Activated naive CD8-positive, alpha-beta T cell treated with anti-CD3 and anti-CD28 coated beads, Interleukin-2, amount 50 U/mL, for 24 hours (primary cell): ENCODE results near the gene MICAL3.
"Not testable (repeated sequence)": the region's sequence is repeated elsewhere in the genome, so short reads cannot be mapped to it uniquely, and the experiment has no call there.

Experiments
- ATAC-seq: fragments of 150-1000 bp; cut with Tn5 transposase; one replicate; pipeline ENCODE4 v1.10.0; 2021
- DNase-seq: peaks from one replicate; pipeline ENCODE4 v3.0.0; 2021
- H3K27ac Mint-ChIP-seq: one replicate; pipeline ENCODE4 v1.8.0; 2021; ENCODE audit warnings: mild to moderate bottlenecking, mixed read lengths
- H3K27me3 Mint-ChIP-seq: one replicate; pipeline ENCODE4 v1.8.0; 2021; ENCODE audit warnings: mixed read lengths
- H3K36me3 Mint-ChIP-seq: one replicate; pipeline ENCODE4 v1.8.0; 2021; ENCODE audit warnings: low read depth, mixed read lengths
- H3K4me1 Mint-ChIP-seq: one replicate; pipeline ENCODE4 v1.8.0; 2021; ENCODE audit warnings: mixed read lengths
- H3K4me3 Mint-ChIP-seq: one replicate; pipeline ENCODE4 v1.8.0; 2021; ENCODE audit warnings: mild to moderate bottlenecking, moderate library complexity, mixed read lengths
- H3K9me3 Mint-ChIP-seq: one replicate; pipeline ENCODE4 v1.8.0; 2021; ENCODE audit warnings: mixed read lengths

MICAL3 gene

DNA sequence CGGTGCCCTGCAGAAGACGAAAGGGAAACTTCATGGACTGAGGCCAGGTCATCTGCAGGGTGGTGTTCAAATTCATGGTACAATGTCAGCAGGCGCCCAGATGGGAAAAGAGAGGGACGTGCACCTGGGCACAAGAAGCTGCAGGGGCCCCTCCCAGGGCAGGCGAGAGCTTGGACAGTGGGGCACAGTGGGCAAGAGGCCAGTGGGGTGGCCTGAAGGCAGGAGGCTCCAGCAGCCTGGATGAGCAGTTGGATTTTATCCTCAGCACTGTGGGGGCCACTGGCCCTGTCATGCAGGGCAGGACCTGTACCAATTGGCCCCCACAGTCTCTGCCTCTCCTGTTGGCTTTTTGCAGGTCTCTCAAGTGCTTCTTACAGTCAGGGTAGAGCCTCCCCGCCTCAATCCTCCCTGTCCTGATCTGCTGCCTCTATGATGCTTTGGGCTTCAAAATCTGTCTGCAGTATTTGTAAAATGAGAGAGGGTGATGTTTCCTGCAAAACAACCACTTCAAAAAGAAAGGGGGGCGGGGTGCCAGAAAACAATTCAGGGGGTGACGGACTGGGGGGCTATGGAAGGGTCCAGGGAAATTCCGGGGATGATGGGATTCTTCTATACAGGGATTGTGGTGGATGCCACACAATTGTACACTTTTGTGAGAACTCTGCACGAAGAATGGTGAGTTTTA, 248.4 kb downstream of the MICAL3 start:
- Mint-ChIP-seq H3K27ac (peak overlapping the region; percentile 53), H3K36me3 (no peaks in the 10 kb centered on the region), H3K9me3 (no peaks in the 10 kb centered on the region), H3K4me3 (peak overlapping the region; percentile 63), H3K4me1 (peaks cover 85% of the 10 kb centered on the region), H3K27me3 (no peaks in the 10 kb centered on the region)
- DNase-seq (no peak), ATAC-seq (no peak)

DNA sequence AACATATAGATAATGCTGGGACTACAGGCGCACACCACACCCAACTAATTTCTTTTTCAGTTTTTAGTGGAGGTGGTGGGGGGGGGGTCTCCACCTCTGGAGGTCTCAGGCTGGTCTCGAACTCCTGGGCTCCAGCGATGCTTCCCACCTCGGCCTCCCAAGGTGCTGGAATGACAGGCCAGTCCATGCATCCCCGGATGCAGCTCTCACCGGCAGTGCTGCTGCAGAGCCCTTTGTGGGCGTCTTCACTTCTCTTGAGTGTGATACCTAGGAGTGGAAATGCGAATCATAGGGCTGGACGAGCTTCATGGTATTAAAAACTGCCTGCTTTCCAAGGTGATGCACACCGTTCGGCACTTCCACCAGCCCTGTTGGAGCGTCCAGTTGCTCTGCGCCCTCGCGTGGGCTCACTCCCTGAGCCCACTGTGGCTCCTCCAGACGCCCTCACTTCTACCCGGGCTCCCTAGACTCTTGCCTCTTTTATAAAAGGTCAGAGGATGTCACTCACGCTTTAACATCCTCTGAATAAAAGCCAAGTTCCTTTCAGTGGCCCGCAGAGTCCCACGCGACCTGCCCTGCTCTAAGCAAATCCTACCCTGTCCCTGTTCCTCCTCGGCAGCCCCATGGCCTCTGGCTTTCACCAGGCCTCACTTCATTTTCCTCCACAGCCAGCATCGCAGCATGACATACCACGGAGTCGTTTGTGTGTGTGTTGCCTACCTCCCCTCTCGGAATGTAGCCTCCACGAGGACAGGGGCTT, 249.3 kb downstream of the MICAL3 start:
- Mint-ChIP-seq H3K27ac (peak overlapping the region; percentile 53), H3K27me3 (no peaks in the 10 kb centered on the region), H3K9me3 (no peaks in the 10 kb centered on the region), H3K36me3 (no peaks in the 10 kb centered on the region), H3K4me1 (peaks cover 83% of the 10 kb centered on the region), H3K4me3 (peak overlapping the region; percentile 63)
- peak; percentile 17 for ATAC-seq
- peak; percentile 28 for DNase-seq

DNA sequence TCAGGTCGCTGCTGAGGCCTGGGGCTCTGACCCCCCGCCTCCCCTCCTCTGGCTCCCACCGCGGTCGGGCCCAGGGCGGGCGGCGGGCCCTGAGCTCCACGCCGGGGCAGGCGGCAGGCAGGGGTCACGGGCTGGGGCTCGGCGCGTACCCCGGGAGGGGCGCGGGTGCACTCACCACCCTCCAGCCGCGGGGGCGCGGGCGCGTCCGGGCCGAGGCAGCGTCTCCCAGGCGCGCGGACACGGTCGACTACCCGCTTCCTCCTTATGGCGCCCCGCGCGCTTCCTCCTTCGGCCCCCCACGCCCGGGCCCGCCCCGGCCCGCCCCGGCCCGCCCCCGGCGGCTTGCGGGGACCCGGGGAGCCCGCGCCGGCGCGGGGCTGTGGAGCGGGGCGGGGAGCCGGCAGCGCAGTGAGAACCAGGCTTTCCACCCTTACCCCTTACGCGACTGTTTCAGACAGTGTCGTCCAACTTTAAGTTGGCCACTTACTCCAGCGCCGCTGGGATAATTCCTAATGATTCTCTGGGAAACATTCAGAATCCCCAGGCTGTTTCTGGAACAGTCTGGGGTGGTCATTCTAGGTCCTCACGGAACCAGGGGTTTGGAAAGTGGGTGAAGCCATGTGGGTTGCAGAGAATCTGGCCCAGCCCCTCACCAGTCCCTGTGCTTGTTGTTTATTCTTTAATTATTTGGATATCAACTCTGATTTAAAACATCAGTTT, 250.0 kb downstream of the MICAL3 start, which contains the start of gene BID:
TSS of gene BID (minus strand) at position 264 of the 720 bp plus-strand sequence. CDS start 24,353 bp downstream, outside the sequence.
- Mint-ChIP-seq H3K4me3 (peak within 1 kb of the TSS; percentile 80), H3K27me3 (no peaks in the 10 kb centered on the region), H3K36me3 (no peaks in the 10 kb centered on the region), H3K4me1 (peaks cover 78% of the 10 kb centered on the region), H3K27ac (peak within 1 kb of the TSS; percentile 64), H3K9me3 (no peaks in the 10 kb centered on the region)
- ATAC-seq (no peak), DNase-seq (peak; percentile 38)

DNA sequence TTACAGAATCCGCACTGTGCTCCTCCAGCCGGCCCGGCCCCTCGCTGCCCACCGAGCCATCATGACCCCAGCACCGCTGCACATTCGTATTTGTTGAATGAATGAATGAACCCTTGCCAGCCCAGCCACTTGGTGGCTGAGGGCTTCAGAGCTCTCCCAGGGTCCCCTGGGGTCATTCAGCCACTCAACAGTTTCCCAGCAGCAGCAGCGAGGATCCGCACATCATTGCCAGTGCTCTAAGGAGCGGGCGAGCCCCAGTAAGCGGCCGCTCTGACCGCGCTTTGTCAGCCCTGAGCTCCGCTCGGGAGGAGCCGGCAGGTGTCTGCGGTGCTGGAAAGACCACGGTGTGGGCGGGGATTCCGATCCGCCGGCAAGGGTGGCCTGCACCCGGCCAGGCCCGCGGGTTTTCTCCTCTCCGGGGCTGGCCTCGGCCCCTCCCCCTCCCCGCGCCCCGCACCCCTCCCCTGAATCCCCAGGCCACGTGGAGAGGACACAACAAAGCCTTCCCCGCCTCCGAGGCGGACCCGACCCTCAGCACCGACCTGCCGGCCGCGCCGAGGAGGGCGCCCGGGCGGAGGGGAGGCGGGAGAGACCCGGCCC, 250.7 kb downstream of the MICAL3 start:
- H3K4me3 Mint-ChIP-seq: peak overlapping the region; percentile 80
- ATAC-seq: peak; percentile 56
- peak; percentile 81 for DNase-seq
- H3K36me3 Mint-ChIP-seq: no peaks in the 10 kb centered on the region
- no peaks in the 10 kb centered on the region for H3K9me3 Mint-ChIP-seq
- peaks cover 73% of the 10 kb centered on the region for H3K4me1 Mint-ChIP-seq
- peak overlapping the region; percentile 64 for H3K27ac Mint-ChIP-seq
- no peaks in the 10 kb centered on the region for H3K27me3 Mint-ChIP-seq

DNA sequence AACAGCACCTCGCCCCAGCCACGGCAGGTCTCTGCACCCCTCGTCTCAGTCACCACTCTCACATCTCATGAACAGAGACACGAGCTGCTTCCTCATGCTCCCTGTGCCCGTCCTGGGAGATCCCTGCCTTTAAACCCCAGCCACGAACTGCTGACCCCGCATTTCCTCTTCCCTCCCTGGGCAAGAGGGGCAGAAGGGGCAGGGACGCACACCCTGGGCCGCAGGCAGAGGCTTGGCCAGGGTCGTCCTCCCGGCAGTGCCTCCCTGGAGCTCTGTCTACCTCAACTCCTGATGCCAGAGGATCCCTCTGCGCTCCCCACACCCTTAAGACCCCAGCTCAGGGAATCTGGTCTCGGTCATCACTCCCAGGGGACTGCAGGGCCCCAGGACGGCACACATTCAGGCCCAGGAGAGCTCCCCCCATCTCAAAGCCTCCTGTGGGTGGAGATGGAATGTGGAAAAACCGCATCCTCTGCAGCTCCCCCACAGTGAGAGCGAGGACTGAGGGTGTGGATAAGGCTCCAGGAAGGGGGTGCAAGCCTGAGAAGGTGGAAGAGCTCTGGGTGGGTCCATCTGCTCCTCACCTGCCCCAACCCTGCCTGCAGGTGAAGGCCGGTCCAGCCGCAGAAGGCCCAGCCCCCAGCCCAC, 251.3 kb downstream of the MICAL3 start:
- Mint-ChIP-seq H3K4me3 (peak overlapping the region; percentile 80), H3K9me3 (no peaks in the 10 kb centered on the region), H3K36me3 (no peaks in the 10 kb centered on the region), H3K27ac (peak overlapping the region; percentile 64), H3K4me1 (peaks cover 77% of the 10 kb centered on the region), H3K27me3 (no peaks in the 10 kb centered on the region)
- no peak for DNase-seq
- ATAC-seq: no peak

DNA sequence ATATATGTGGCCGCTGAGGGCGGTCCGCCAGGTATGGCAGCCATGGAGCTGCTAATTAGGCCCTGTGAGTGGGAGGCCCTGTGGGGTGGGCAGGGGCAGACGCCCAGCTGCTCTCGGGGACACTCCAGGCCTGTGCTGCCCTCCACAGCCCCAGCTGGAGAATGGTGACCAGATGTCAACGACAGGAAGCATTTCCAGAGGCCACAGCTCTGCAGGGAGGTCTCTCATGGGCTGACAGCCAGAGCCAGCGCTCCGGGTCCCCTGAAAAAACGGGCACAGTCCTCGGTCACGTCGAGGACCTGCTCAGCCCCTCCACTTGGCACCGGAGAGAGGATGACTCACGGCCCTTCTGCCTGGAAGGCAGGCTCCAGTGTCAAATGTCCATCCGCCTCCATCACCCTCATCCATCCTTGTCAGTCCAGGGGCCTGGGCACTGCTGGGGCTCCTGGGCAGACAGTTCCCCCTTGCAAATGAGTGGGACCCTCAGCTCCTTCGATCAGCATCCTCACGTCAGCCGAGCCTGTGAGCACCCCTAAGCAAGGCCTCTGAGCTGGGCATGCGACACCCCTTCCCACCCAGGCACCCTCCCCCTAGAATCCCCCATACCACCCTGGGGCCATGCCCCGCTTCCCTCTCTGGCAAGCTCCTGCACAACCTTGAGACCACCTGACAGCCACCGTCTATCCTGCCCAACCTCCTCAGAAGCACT, 252.0 kb downstream of the MICAL3 start:
- H3K27ac Mint-ChIP-seq: no peak overlapping the region
- DNase-seq (no peak), ATAC-seq (no peak)
- peaks cover 3% of the 10 kb centered on the region for H3K36me3 Mint-ChIP-seq
- H3K4me1 Mint-ChIP-seq: peaks cover 77% of the 10 kb centered on the region
- no peaks in the 10 kb centered on the region for H3K9me3 Mint-ChIP-seq
- H3K4me3 Mint-ChIP-seq: peak overlapping the region; percentile 80
- no peaks in the 10 kb centered on the region for H3K27me3 Mint-ChIP-seq

DNA sequence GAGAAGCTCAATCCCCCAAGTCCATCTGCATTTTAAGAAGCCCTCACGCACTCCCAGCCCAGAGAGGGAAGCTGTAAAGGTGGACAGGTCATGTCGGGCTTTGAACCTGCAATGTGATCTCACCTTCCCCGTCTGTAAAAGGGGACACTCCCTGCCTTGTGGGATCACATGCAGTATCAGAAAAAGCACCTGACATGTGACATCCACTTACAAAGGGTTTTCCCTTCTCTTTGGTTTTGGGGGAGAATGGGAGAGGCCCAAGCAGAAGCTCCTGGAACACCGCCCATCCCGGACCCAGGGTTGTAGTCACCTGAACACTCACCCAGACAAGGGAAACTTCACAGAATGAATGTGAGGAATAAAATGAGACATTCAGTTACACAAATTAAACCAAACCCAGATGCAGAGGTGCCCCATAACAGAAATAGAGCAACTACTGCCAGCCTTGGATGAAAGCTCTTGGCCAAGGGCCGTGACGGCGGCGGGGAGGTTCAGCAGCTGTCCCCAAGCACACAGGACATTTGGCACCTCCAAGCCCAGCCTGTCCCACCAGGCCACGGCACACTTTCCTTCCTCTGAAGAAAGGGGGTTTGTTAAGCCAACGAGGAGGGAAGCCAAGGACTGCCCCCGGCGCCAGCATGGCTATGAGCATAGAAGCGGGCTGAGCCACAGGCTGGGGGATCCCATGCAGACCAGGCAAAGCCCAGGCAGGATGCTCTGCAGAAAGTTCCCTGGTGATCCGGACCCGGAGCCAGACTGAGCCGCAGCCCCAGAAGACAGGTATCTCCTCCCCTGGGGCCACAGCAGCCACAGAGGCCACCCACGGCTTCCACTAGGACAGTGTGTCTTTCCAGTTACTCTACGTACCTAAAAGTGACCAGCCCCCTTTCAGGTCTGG, 253.9 kb downstream of the MICAL3 start:
- no peak overlapping the region for H3K4me3 Mint-ChIP-seq
- DNase-seq (no peak), ATAC-seq (no peak)
- no peaks in the 10 kb centered on the region for H3K27me3 Mint-ChIP-seq
- no peak overlapping the region for H3K27ac Mint-ChIP-seq
- peaks cover 64% of the 10 kb centered on the region for H3K4me1 Mint-ChIP-seq
- no peaks in the 10 kb centered on the region for H3K9me3 Mint-ChIP-seq
- peaks cover 6% of the 10 kb centered on the region for H3K36me3 Mint-ChIP-seq

DNA sequence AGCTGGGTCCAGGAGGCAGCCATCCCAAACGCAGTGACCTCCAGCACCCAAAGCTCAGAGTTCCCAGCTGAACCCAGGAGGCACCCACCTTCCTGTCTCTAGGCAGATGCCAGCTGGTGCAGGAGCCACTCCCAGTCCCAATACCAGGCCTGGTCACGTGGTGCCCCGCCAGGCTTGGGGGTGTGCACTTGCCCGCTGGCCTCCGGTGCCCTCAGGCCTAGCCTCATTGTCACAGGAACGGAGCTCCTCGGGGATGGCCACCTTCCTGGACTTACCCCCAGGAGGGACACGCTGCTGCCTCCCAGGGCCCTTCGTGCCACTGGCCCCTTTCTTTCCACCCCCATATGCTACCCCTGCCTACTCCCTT, 254.7 kb downstream of the MICAL3 start:
- ATAC-seq (no peak), DNase-seq (no peak)
- Mint-ChIP-seq H3K36me3 (peaks cover 6% of the 10 kb centered on the region), H3K9me3 (no peaks in the 10 kb centered on the region), H3K27ac (no peak overlapping the region), H3K4me3 (no peak overlapping the region), H3K4me1 (peaks cover 64% of the 10 kb centered on the region), H3K27me3 (no peaks in the 10 kb centered on the region)

DNA sequence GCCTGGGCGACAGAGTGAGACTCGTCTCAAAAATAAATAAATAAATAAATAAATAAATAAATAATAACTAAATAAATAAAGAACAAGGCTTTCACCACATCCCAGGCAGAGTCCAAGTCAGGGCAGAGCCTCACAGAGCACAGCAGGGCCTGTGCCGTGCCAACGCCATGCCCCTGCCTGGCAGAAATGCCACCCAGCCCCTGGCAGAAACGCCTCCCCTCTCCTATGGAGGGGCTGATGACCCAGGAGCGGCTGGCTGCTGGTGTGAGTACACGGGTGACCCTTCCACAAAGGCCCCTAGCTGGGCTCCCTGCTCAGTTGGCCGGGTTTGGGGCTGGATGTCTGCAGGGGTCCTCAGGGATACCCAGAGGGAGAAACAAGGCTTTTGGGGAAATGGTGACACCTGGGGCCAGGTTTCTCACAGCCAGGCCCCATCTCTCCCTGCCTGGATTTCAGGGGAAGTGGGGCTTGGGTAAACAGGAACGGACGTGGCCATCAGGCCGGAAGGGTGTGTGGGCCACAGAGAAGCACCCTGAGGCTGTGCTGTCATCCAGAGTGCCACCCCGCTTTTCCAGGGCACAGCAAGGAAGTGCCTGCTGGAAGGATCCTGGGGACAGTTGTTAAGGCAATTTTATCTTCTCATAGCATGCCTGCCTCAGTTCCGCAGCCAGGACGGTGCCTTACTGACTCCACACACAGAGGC, 255.2 kb downstream of the MICAL3 start:
- Mint-ChIP-seq H3K27me3 (peaks cover 4% of the 10 kb centered on the region), H3K4me1 (peaks cover 67% of the 10 kb centered on the region), H3K9me3 (no peaks in the 10 kb centered on the region), H3K4me3 (no peak overlapping the region), H3K27ac (no peak overlapping the region), H3K36me3 (peaks cover 6% of the 10 kb centered on the region)
- no peak for DNase-seq
- ATAC-seq: no peak

DNA sequence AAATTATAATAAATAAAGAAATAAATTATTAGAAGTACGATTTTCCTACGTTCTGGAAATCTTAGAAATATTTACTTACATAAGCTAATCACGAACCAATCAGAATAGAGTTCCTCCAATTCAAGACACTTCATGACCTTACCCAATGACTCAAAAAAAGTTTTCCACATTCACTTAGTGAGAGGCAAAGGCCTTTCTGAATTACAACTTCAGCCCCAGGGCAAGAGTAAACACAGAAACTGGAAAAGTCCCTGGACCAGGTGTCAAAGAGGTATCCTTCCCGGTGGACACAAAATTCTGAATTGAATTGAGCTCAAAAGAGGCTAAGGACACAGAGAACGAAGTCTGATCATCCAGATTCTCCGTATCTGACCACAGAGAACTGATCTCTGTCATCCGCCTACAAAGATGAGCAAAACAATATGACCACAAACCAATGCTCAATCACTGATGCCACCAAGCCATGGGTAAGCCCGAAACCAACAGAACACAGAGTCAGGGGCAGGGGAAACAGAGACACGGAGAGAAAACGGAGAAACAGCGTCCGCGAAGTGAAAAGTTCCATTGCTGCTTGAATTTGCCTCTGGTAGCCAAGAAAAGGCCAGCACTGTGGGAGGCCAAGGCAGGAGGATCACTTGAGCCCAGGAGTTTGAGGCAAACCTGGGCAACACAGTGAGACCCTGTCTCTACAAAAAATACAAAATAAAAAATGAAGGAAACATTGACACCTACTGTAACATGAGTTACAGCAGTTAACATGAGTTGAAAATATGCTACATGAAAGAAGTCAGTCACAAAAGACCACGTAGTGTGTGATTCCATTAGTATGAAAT, 256.9 kb downstream of the MICAL3 start:
- H3K36me3 Mint-ChIP-seq: peaks cover 6% of the 10 kb centered on the region
- no peaks in the 10 kb centered on the region for H3K9me3 Mint-ChIP-seq
- H3K27ac Mint-ChIP-seq: peak overlapping the region; percentile 82
- H3K4me1 Mint-ChIP-seq: peaks cover 59% of the 10 kb centered on the region
- H3K27me3 Mint-ChIP-seq: peaks cover 7% of the 10 kb centered on the region
- peak; percentile 89 for ATAC-seq
- peak; percentile 58 for DNase-seq
- H3K4me3 Mint-ChIP-seq: peak overlapping the region; percentile 62

DNA sequence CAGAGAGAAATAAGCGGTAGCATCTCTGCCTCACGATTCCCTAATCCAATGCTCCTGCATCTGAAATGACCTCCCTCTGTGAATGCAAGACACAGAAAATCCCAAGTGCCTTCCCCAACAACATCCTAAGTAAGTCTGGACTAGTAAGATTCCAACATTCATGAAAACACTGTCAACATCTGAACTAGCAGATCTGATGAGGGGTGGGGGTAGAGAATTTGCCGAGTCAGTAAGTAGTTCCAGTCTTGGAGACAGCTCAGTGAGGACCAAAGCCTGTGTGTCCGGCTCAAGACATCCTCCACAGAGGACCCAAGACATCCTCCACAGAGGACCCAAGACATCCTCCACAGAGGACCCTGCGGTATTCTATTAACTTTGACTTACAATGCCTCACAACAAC, 259.5 kb downstream of the MICAL3 start:
- not testable (repeated sequence) for ATAC-seq, H3K9me3 Mint-ChIP-seq, DNase-seq, H3K4me3 Mint-ChIP-seq, H3K27me3 Mint-ChIP-seq, H3K27ac Mint-ChIP-seq, H3K36me3 Mint-ChIP-seq
- H3K4me1 Mint-ChIP-seq: peaks cover 54% of the 10 kb centered on the region

DNA sequence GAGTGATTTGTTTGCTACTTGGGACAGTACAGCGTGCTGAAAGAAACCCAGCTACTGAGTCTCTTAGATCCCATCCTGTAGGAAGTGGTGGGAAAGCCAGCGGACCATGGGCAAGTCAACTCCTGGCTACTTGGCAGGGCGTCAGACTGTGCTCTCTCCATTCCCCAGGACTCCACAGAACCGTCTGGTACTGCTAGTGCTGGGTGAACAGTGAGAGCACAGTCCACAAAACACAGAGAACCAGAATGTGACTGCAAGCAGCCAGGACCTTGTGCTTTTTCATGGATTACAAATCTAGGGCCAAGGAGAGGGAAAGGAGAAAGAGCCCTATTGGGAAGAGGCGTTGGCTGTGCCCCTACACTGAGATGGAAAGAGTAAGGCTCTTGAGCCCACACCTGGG, 260.3 kb downstream of the MICAL3 start:
- peaks cover 54% of the 10 kb centered on the region for H3K4me1 Mint-ChIP-seq

More for the DNA sequence above, 260.3 kb downstream of the MICAL3 start:
- H3K27me3 Mint-ChIP-seq: peaks cover 7% of the 10 kb centered on the region
- H3K27ac Mint-ChIP-seq: no peak overlapping the region
- DNase-seq: no peak
- ATAC-seq: no peak
- peaks cover 6% of the 10 kb centered on the region for H3K36me3 Mint-ChIP-seq
- H3K4me3 Mint-ChIP-seq: no peak overlapping the region
- no peaks in the 10 kb centered on the region for H3K9me3 Mint-ChIP-seq
